Tibial nerve (tissue), 4 donors: ENCODE results near the gene HDDC3. TPM values are rescaled to one million over a fixed set of nuclear protein-coding genes. Genes with fewer than 3 reads are reported as not detected.

ENCODE experiments used
- DNase-seq, 2 donors: peaks; one replicate each; pipeline ENCODE4 v3.0.0-alpha.2; 2019; ENCODE audit warnings: low spot score in 2 of 2
- H3K27ac ChIP-seq, 4 donors: fragments of 200-600 bp; sonication (generic) in 3 of 4; one replicate each; pipeline ENCODE4 v1.5.1; 2017 to 2019; ENCODE audit warnings: mild to moderate bottlenecking in 1 of 4
- H3K27me3 ChIP-seq, 2 donors: fragments of 200-600 bp; sonication (generic) in 1 of 2; one replicate each; pipeline versions ENCODE4 v1.5.1 to v1.6.0; 2017 to 2019
- H3K36me3 ChIP-seq, 3 donors: fragments of 200-600 bp; sonication (generic); one replicate each; pipeline ENCODE4 v1.5.1; 2018 to 2019
- H3K4me1 ChIP-seq, 4 donors: fragments of 200-600 bp; sonication (generic) in 3 of 4; one replicate each; pipeline ENCODE4 v1.5.1; 2017 to 2019
- H3K4me3 ChIP-seq, 4 donors: fragments of 200-600 bp; sonication (generic) in 3 of 4; one replicate each; pipeline ENCODE4 v1.5.1; 2017 to 2019; ENCODE audit warnings: mild to moderate bottlenecking in 1 of 4, moderate library complexity in 1 of 4
- H3K9me3 ChIP-seq, 4 donors: fragments of 200-600 bp; sonication (generic) in 3 of 4; one replicate each; pipeline ENCODE4 v1.5.1; 2017 to 2019
- EP300 ChIP-seq, 2 donors: sonication (generic); formaldehyde crosslinking; IDR thresholded peaks; one replicate each; pipeline ENCODE4 v1.6.1; 2017; ENCODE audit warnings: antibody characterized with exemption in 2 of 2, mild to moderate bottlenecking in 1 of 2
- POLR2A ChIP-seq, 2 donors: fragments of 450-650 bp; IDR thresholded peaks; one replicate each; pipeline ENCODE4 v1.6.1; 2017; ENCODE audit warnings: antibody characterized with exemption in 2 of 2, mild to moderate bottlenecking in 2 of 2, moderate library complexity in 2 of 2
- WGBS, 2 donors: methylation state at CpG; one replicate each; pipeline ENCODE4 v1.1.5; 2018; 5-methylcytosine and 5-hydroxymethylcytosine counted together
- total RNA-seq, 4 donors: library from RNA; depleted of rRNA; stranded (reverse); fragments of >200 nt; gene quantifications; one replicate each; pipeline ENCODE4 v1.1.0, GENCODE V29; 2016
- TF ChIP-seq, protein P1 (sequence below), 5 experiments: fragments of 200-600 bp in 3 of 5; fragments of 450-650 bp in 2 of 5; sonication (generic) in 3 of 5; IDR thresholded peaks; one replicate each; pipeline ENCODE4 v1.5.1; 2016 to 2019; ENCODE audit warnings: antibody characterized with exemption in 5 of 5, mild to moderate bottlenecking in 3 of 5, moderate library complexity in 2 of 5

HDDC3 gene, protein sequence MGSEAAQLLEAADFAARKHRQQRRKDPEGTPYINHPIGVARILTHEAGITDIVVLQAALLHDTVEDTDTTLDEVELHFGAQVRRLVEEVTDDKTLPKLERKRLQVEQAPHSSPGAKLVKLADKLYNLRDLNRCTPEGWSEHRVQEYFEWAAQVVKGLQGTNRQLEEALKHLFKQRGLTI
- total RNA-seq: 10 to 100 TPM; 16.5 to 22.5 (median 18.7) TPM

DNA sequence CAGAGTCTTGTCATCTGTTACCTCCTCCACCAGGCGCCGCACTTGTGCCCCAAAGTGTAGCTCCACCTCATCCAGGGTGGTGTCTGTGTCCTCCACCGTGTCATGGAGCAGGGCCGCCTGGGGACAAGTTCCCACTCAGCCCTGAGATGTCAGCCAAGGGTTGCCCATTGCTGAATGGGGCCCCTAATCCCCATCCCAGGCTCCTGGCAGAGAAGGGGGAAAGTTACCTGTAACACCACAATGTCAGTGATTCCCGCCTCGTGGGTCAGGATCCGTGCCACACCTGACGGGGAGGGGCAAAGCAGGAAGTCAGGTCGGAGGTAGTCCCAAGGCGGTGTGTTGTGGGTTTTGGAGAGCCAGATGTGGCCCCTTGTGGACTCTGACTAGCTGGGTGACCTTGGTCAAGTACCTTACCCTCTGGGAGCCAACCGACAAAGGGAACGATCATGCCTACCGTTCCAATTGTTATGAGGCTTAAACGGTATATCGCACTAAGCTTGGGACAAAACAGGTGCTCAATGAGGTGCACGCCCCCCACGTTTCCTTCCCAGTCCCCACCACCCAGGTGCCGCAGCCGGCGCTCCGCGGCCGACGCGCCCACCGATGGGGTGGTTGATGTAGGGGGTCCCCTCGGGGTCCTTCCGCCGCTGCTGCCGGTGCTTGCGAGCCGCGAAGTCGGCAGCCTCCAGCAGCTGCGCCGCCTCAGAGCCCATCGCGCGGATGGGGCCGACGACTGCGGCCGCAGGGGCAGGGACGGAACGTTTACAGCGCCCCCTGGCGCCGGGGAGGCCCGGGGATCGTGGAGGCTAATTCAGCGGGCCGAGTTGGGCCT, at the start of gene HDDC3:
Gene HDDC3 (minus strand): TSS at position 722 of the 832 bp plus-strand sequence. CDS start 9 bp downstream, at position 713.
- TF ChIP-seq POLR2A (IDR thresholded peaks at IDR 0.05) (peak in 1 of 2 donors; percentile 43), EP300 (IDR thresholded peaks at IDR 0.05) (peak in 1 of 2 donors; percentile 77)
- TF ChIP-seq, protein P1, sequence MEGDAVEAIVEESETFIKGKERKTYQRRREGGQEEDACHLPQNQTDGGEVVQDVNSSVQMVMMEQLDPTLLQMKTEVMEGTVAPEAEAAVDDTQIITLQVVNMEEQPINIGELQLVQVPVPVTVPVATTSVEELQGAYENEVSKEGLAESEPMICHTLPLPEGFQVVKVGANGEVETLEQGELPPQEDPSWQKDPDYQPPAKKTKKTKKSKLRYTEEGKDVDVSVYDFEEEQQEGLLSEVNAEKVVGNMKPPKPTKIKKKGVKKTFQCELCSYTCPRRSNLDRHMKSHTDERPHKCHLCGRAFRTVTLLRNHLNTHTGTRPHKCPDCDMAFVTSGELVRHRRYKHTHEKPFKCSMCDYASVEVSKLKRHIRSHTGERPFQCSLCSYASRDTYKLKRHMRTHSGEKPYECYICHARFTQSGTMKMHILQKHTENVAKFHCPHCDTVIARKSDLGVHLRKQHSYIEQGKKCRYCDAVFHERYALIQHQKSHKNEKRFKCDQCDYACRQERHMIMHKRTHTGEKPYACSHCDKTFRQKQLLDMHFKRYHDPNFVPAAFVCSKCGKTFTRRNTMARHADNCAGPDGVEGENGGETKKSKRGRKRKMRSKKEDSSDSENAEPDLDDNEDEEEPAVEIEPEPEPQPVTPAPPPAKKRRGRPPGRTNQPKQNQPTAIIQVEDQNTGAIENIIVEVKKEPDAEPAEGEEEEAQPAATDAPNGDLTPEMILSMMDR (IDR thresholded peaks at IDR 0.05): peak; percentile 91 to 97 (median 96)
- WGBS, 2 donors: 1 to 4% methylated on average over 18 to 26 of the region's 52 CpGs
- Histone ChIP-seq H3K27ac (peak within 1 kb of the TSS; percentile 63 to 95 (median 93)), H3K4me3 (peak within 1 kb of the TSS; percentile 63 to 89 (median 71)), H3K4me1 (peaks cover 0 to 66% (median 38%) of the 10 kb centered on the region in 4 donors), H3K27me3 (no peaks in the 10 kb centered on the region), H3K36me3 (no peaks in the 10 kb centered on the region), H3K9me3 (no peaks in the 10 kb centered on the region)
- DNase-seq: peak; percentile 77 to 85

DNA sequence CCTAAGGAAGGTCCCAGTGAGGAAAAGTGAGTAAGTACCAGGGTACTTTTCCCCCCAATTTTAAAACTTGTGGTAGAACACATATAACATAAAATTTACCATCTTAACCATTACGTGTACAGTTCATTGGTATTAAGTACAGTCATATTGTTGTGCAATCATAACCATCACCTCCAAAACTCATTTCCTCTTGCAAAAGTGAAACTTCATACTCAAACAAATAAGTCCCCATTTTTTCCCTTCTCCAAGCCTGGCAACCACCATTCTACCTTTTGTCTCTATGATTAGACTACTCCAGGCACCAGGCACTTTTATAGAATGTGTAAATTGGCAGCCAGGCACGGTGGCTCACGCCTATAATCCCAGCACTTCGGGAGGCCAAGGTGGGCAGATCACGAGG, 49.8 kb upstream of the HDDC3 start:
- no peak for DNase-seq
- Histone ChIP-seq H3K4me1 (no peaks in the 10 kb centered on the region), H3K4me3 (no peak overlapping the region), H3K36me3 (peaks cover 0 to 55% (median 0%) of the 10 kb centered on the region in 3 donors), H3K9me3 (no peaks in the 10 kb centered on the region), H3K27me3 (no peaks in the 10 kb centered on the region), H3K27ac (no peak overlapping the region)
- WGBS, 2 donors: 92 to 93% methylated on average over 5 of the region's 5 CpGs
- no peak for TF ChIP-seq POLR2A (IDR thresholded peaks at IDR 0.05)
- TF ChIP-seq, protein P1 (IDR thresholded peaks at IDR 0.05): no peak
- no peak for TF ChIP-seq EP300 (IDR thresholded peaks at IDR 0.05)

DNA sequence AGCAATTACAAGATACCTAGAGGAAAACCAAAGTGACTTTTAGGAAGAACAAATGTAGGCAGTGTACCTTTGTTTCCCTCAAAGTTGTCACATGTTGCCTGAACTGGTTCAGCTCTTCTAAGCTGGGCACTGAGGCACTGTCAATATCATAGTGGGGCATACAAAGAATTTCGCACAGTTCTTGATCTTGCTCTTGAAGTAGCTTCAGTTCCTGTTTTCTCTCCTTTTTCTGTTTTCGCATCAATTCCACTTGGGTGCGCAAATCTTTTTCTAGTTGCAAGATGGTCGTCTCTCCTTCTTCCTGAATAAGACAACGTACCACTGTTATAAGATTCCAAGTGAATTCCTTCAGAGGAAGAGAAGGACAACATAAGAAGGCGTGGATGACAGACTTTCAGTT, 49.3 kb upstream of the HDDC3 start:
- TF ChIP-seq, protein P1 (IDR thresholded peaks at IDR 0.05): no peak
- TF ChIP-seq POLR2A (IDR thresholded peaks at IDR 0.05) (no peak), EP300 (IDR thresholded peaks at IDR 0.05) (no peak)
- H3K27ac ChIP-seq: no peak overlapping the region
- no peaks in the 10 kb centered on the region for H3K4me1 ChIP-seq
- DNase-seq: no peak
- H3K36me3 ChIP-seq: peaks cover 0 to 55% (median 0%) of the 10 kb centered on the region in 3 donors
- H3K4me3 ChIP-seq: no peak overlapping the region
- H3K27me3 ChIP-seq: no peaks in the 10 kb centered on the region
- WGBS, 2 donors: 82 to 91% methylated on average over 6 of the region's 6 CpGs
- H3K9me3 ChIP-seq: no peaks in the 10 kb centered on the region

DNA sequence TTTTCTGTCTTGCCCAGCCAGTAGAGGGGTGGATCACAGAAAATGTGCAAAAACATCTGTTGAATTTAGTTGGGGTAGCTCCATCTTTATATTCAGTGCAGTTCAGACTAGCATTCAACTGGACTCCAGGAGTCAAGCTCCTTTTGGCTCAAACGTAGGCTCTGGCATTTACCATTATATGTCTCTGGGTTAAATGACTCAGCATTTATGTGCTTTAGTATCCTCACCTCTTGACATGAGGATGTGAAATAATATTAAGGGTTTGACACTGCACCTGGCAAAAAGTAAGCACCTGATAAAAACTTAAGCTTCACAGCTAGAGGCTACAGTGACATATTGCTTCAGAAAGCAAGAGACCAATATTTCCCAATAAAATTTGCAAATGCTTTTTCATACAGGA, 47.2 kb upstream of the HDDC3 start:
- no peak for DNase-seq
- no peak overlapping the region for H3K4me3 ChIP-seq
- WGBS, 2 donors: 29 to 50% methylated on average over 1 of the region's 1 CpG
- no peak overlapping the region for H3K27ac ChIP-seq
- no peaks in the 10 kb centered on the region for H3K9me3 ChIP-seq
- H3K4me1 ChIP-seq: no peaks in the 10 kb centered on the region
- TF ChIP-seq EP300 (IDR thresholded peaks at IDR 0.05): no peak
- no peak for TF ChIP-seq POLR2A (IDR thresholded peaks at IDR 0.05)
- TF ChIP-seq, protein P1 (IDR thresholded peaks at IDR 0.05): no peak
- H3K27me3 ChIP-seq: no peaks in the 10 kb centered on the region
- H3K36me3 ChIP-seq: peaks cover 0 to 67% (median 0%) of the 10 kb centered on the region in 3 donors

DNA sequence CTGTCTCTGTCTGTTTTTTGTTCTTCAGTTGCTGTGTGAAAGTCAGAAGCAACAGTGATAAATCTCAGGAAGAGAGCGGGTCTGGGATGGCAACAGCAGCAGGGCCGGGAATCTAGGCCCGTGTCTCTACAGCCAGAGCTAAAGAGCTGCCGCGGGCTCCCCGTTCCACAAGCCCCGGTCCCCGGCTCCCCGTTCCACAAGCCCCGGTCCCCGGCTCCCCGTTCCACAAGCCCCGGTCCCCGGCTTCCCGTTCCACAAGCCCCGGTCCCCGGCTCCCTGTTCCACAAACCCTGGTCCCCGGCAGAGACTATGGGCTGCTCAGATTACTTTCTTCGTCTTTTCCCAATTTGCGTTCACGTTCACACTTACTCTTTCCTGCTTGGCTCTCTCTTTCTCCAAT, 41.9 kb upstream of the HDDC3 start:
- 93 to 95% methylated on average over 21 of the region's 21 CpGs for WGBS, 2 donors

More for the DNA sequence above, 41.9 kb upstream of the HDDC3 start:
- Histone ChIP-seq H3K9me3 (no peaks in the 10 kb centered on the region), H3K4me1 (no peaks in the 10 kb centered on the region), H3K27ac (no peak overlapping the region), H3K27me3 (no peaks in the 10 kb centered on the region), H3K36me3 (peaks cover 0 to 40% (median 0%) of the 10 kb centered on the region in 3 donors), H3K4me3 (no peak overlapping the region)
- DNase-seq: no peak
- no peak for TF ChIP-seq EP300 (IDR thresholded peaks at IDR 0.05)
- no peak for TF ChIP-seq POLR2A (IDR thresholded peaks at IDR 0.05)
- TF ChIP-seq, protein P1 (IDR thresholded peaks at IDR 0.05): no peak
